Activated CD4-positive, alpha-beta T cell treated with anti-CD3 and anti-CD28 coated beads, Interleukin-2, amount 10 ng/mL, durations not matched to agents 7 days and 5 days (primary cell): Measurements from ENCODE around the gene TRERF1. TPM values are rescaled to one million over a fixed set of nuclear protein-coding genes. Genes with fewer than 3 reads are reported as not detected.

ENCODE experiments used
- CTCF ChIA-PET: fragments of 350-600 bp; sonication (Branson Sonifier 250); formaldehyde crosslinking; loops from one replicate; lab custom pipeline; 2021; ENCODE audit warnings: antibody characterized with exemption; lab: Charles Lee
- POLR2A ChIA-PET: fragments of 350-600 bp; sonication (Branson Sonifier 250); formaldehyde crosslinking; loops from one replicate; lab custom pipeline; 2021; ENCODE audit warnings: antibody characterized with exemption; lab: Charles Lee
- DNase-seq: peaks from one replicate; pipeline ENCODE4 v3.0.0-alpha.2; 2020
- H3K27ac Mint-ChIP-seq: one replicate; pipeline ENCODE4 v1.8.0; 2021; ENCODE audit warnings: mild to moderate bottlenecking, moderate library complexity, mixed read lengths
- H3K27me3 Mint-ChIP-seq: one replicate; pipeline ENCODE4 v1.8.0; 2021; ENCODE audit warnings: mixed read lengths
- H3K36me3 Mint-ChIP-seq: one replicate; pipeline ENCODE4 v1.8.0; 2021; ENCODE audit warnings: low read depth, mixed read lengths
- H3K4me1 Mint-ChIP-seq: one replicate; pipeline ENCODE4 v1.8.0; 2021; ENCODE audit warnings: mixed read lengths
- H3K4me3 Mint-ChIP-seq: one replicate; pipeline ENCODE4 v1.8.0; 2021; ENCODE audit warnings: mild to moderate bottlenecking, moderate library complexity, mixed read lengths
- H3K9me3 Mint-ChIP-seq: one replicate; pipeline ENCODE4 v1.8.0; 2021; ENCODE audit warnings: mixed read lengths
- total RNA-seq, 2 experiments: library from RNA; stranded (reverse); gene quantifications; one replicate each; pipeline ENCODE4 v1.2.3, GENCODE V29; 2021

The TRERF1 gene
- total RNA-seq, 2 experiments from 2014 or later = 18.6 to 20.3 TPM

DNA sequence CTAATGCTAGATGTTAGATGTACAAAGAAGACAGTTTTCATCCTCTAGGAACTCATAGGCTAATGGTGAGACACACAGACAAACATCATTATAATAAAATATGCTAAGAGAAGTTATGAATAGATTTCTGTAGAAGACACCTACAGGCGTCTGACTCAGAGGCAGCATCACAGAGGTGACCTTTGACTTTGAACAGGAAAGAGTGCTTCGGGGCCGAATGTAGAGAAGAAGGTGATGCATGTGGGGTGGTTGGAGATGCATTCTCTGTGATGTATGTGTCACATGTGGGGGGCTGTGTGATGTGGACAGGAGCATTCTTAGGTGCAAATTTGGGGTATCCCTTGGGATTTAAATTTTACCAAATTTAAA is 271.8 kb downstream of the TRERF1 start:
- Mint-ChIP-seq H3K27ac (no peak overlapping the region), H3K4me3 (no peak overlapping the region), H3K4me1 (peaks cover 4% of the 10 kb centered on the region), H3K27me3 (no peaks in the 10 kb centered on the region), H3K36me3 (no peaks in the 10 kb centered on the region), H3K9me3 (no peaks in the 10 kb centered on the region)
- DNase-seq = no peak
- POLR2A ChIA-PET = no interaction called here
- CTCF ChIA-PET = interaction anchor here (1.0 kb wide), 2 partner anchors 8 to 87 kb away, joined by 3 read pairs; no protein-coding TSS in a partner anchor

DNA sequence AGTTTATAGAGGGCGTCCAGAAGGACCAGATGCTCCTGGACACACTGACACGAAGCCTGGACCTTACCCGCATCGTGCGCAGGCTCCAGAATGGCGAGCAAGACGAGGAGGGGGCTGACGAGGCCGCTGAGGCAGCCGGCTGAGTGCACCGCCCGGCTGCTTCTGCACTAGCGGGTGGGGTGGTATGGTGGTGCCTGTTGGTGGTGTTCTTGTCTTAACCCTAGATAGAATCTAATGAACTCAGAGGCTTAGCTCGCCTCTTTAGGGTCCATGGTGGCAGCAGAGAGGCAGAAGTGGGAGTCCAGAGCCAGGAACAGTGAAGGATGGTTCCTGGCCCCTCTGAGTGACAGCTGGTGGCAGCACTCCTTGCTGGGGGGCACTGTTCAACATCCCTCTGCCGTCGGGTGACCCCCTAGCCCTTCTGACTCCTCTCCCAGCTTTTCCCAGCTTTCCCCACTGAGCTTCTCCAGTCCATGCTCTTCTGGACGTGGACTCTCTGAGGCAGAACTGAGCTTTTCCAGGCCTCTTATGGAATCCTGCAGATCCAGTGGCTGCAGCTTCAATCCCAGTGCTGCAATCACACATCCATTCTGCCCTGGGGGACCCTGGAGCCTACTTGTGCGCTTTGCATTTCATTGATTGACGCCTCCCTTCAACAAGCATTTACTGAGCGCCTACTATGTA is 272.3 kb downstream of the TRERF1 start:
- no peak for DNase-seq
- H3K4me1 Mint-ChIP-seq = peaks cover 4% of the 10 kb centered on the region
- no peaks in the 10 kb centered on the region for H3K27me3 Mint-ChIP-seq
- POLR2A ChIA-PET = no interaction called here
- no peaks in the 10 kb centered on the region for H3K36me3 Mint-ChIP-seq
- H3K27ac Mint-ChIP-seq = no peak overlapping the region
- H3K4me3 Mint-ChIP-seq = no peak overlapping the region
- no peaks in the 10 kb centered on the region for H3K9me3 Mint-ChIP-seq
- CTCF ChIA-PET = interaction anchor here (1.0 kb wide), 2 partner anchors 9 to 86 kb away, joined by 3 read pairs; no protein-coding TSS in a partner anchor

DNA sequence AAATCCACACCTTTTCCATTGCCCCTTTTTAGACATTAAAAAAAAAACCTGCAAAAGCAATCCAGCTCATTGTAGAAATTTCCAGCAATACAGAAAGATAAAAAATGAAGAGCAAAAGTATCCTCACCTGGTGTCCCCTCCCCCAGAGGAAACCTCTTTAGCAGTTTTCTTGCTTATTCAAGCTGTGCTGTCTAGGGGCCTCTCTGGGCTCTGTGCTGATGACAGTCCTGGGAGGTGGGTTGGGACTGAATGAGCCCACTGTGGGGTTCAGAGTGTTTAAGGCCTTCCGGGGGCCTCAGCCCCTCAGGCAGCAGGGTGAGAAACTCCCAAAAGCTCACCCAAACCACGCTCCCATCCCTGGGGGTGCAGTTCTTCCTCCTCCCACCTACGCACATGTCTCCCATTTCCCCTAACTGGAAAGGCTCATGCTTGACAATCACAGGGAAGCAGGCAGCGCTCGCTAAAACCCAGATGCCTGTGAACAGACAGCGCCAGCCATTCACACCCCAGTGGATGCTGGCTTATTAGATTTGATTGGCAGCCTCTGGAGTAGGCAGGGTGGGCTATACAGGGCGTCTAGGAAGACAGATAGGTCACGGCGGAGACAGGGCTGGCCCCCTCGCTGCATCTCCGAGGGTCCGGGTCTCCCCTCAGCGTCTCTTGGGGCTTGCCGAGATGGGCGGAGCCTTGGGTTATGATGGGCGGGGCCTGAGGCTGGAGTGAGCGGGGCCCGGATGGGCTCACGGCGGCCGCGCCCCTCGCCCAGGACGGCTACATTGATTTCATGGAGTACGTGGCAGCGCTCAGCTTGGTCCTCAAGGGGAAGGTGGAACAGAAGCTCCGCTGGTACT is 274.0 kb downstream of the TRERF1 start:
- peak; percentile 17 for DNase-seq
- H3K4me1 Mint-ChIP-seq = peaks cover 4% of the 10 kb centered on the region
- no peaks in the 10 kb centered on the region for H3K27me3 Mint-ChIP-seq
- CTCF ChIA-PET = interaction anchor here (0.5 to 1.6 kb wide), 4 partner anchors 8 to 433 kb away, joined by 3 to 6 read pairs (median 4); no protein-coding TSS in a partner anchor
- H3K9me3 Mint-ChIP-seq = no peaks in the 10 kb centered on the region
- H3K36me3 Mint-ChIP-seq = no peaks in the 10 kb centered on the region
- no peak overlapping the region for H3K4me3 Mint-ChIP-seq
- H3K27ac Mint-ChIP-seq = no peak overlapping the region
- POLR2A ChIA-PET = interaction anchor here (0.7 kb wide), 1 partner anchor 78 kb away, joined by 3 read pairs; no protein-coding TSS in a partner anchor

DNA sequence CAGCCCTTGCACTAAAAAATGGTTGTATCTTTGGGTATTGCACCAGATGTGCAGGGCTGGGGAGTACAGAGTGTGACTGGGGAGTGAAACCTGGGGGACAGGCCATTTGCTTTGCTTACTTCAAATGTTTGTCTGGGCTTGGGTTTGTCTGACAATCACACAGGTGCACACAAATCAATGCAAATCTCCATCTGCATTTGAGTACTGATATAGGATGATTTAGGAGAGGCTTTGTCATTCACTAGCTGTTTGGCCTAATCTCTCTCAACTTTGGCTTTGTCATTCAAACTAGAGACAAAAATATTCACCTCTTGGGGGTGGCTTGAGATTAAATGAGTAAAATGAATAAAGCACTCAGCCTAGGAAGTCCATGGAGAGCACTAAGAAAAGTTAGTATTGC is 274.7 kb downstream of the TRERF1 start:
- POLR2A ChIA-PET = no interaction called here

GRCh38 chr6:42175860-42176259 is 275.9 kb downstream of the TRERF1 start:
- CTCF ChIA-PET = interaction anchor here (0.7 kb wide), 1 partner anchor 85 kb away, joined by 3 read pairs; no protein-coding TSS in a partner anchor
- Mint-ChIP-seq H3K4me3 (no peak overlapping the region), H3K36me3 (no peaks in the 10 kb centered on the region), H3K27ac (no peak overlapping the region), H3K4me1 (peaks cover 4% of the 10 kb centered on the region), H3K9me3 (no peaks in the 10 kb centered on the region), H3K27me3 (no peaks in the 10 kb centered on the region)
- POLR2A ChIA-PET = no interaction called here
- DNase-seq = no peak

More for the DNA sequence above, 274.7 kb downstream of the TRERF1 start:
- Mint-ChIP-seq H3K4me3 (no peak overlapping the region), H3K27me3 (no peaks in the 10 kb centered on the region), H3K27ac (no peak overlapping the region), H3K4me1 (peaks cover 4% of the 10 kb centered on the region), H3K9me3 (no peaks in the 10 kb centered on the region), H3K36me3 (no peaks in the 10 kb centered on the region)
- DNase-seq = no peak
- CTCF ChIA-PET = interaction anchor here (1.6 kb wide), 1 partner anchor 11 kb away, joined by 4 read pairs; no protein-coding TSS in a partner anchor

Other genes with a start within 250 kb of the TRERF1 start
- gene MRPS10, start 234.1 kb downstream of the TRERF1 start, total RNA-seq = 10 to 100 TPM; 27.9 to 33.1 TPM
- 10 to 100 TPM; 30.2 to 32.1 TPM for gene UBR2, start 112.1 kb upstream of the TRERF1 start, total RNA-seq